Testis (tissue), 3 donors: Measurements from ENCODE around the gene OR8U1. TPM values are rescaled to one million over a fixed set of nuclear protein-coding genes. Genes with fewer than 3 reads are reported as not detected.
"Not testable (repeated sequence)": the region's sequence is repeated elsewhere in the genome, so short reads cannot be mapped to it uniquely, and the experiment has no call there.

Experiments used
- DNase-seq: peaks from one replicate; pipeline ENCODE4 v3.0.0-alpha.2; 2019
- H3K27ac ChIP-seq, 2 donors: fragments of 200-600 bp; sonication (generic); one replicate each; pipeline ENCODE4 v1.5.1; 2019
- H3K27me3 ChIP-seq: fragments of 200-600 bp; sonication (generic); one replicate; pipeline ENCODE4 v1.5.1; 2019
- H3K36me3 ChIP-seq: fragments of 200-600 bp; sonication (generic); one replicate; pipeline ENCODE4 v1.5.1; 2017; ENCODE audit warnings: low read depth; ENCODE audit errors: missing control alignments
- H3K4me1 ChIP-seq: fragments of 200-600 bp; sonication (generic); one replicate; pipeline ENCODE4 v1.5.1; 2019
- H3K4me3 ChIP-seq, 2 donors: fragments of 200-600 bp; sonication (generic); one replicate each; pipeline ENCODE4 v1.5.1; 2017 to 2019
- H3K9me3 ChIP-seq: fragments of 200-600 bp; sonication (generic); one replicate; pipeline ENCODE4 v1.5.1; 2017
- POLR2A ChIP-seq: fragments of 450-650 bp; IDR thresholded peaks from one replicate; pipeline ENCODE4 v1.6.1; 2017; ENCODE audit warnings: antibody characterized with exemption, mild to moderate bottlenecking, moderate library complexity
- WGBS, 2 donors: methylation state at CpG; one replicate each; pipeline ENCODE4 v1.1.5; 2018; 5-methylcytosine and 5-hydroxymethylcytosine counted together
- intact Hi-C: fragments of 100-400 bp; cut with DNase I; formaldehyde crosslinking; loops from one replicate; pipeline ENCODE4 v1.15.1; 2023; ENCODE audit warnings: low total_unique reads
- polyA plus RNA-seq: library from polyadenylated mRNA; stranded (reverse); fragments of 350-450 nt; fragmentation: Illumina TruSeq; extraction: RNeasy Lipid Tissue Mini Kit (QIAGEN cat#74804); gene quantifications from one replicate; pipeline ENCODE4 v1.2.3, GENCODE V29; 2014; ENCODE audit warnings: low read depth, low replicate concordance; ENCODE audit not compliant: insufficient read depth
- total RNA-seq, 2 donors: library from RNA; depleted of rRNA; stranded (reverse); fragments of >200 nt; gene quantifications; one replicate each; pipeline ENCODE4 v1.2.3, GENCODE V29; 2016
- TF ChIP-seq, protein P1 (sequence below), 3 experiments: fragments of 450-650 bp in 2 of 3; fragments of 200-600 bp in 1 of 3; sonication (generic) in 1 of 3; IDR thresholded peaks; one replicate each; pipeline ENCODE4 v1.5.1; 2016 to 2019; ENCODE audit warnings: antibody characterized with exemption in 3 of 3, mild to moderate bottlenecking in 2 of 3, moderate library complexity in 1 of 3

OR8U1 gene
- total and polyA plus RNA-seq, 3 donors from 2014 or later = not detected

DNA sequence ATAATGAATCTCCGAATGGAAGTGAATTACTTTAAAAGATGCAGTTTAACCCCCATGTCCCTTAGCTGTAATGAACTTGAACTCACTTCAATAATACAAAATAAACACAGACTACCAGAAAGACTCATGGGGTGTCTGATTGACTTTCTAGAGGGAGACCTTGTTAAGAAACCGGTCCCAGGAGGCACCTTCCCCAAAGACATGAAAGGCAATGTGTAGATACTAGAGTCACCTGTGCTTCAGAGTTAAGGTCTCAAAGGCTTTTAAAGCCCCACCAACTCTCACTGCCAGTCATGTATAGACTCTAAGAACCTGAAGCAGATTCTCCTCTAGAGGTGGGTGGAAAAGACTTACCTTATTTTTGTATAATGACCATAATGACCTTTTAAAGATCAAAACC lies 21.4 kb upstream of the OR8U1 start, which contains the start of gene OR8J1:
Gene OR8J1, plus strand, starts transcription at position 301 of the 400 bp plus-strand sequence. CDS start 5,956 bp downstream, outside the sequence.
- Histone ChIP-seq H3K4me1 (no peaks in the 10 kb centered on the region), H3K4me3 (no peak within 1 kb of the TSS), H3K36me3 (no peaks in the 10 kb centered on the region), H3K9me3 (no peaks in the 10 kb centered on the region), H3K27ac (no peak within 1 kb of the TSS), H3K27me3 (no peaks in the 10 kb centered on the region)
- intact Hi-C loops = no loop called here
- TF ChIP-seq, protein P1, sequence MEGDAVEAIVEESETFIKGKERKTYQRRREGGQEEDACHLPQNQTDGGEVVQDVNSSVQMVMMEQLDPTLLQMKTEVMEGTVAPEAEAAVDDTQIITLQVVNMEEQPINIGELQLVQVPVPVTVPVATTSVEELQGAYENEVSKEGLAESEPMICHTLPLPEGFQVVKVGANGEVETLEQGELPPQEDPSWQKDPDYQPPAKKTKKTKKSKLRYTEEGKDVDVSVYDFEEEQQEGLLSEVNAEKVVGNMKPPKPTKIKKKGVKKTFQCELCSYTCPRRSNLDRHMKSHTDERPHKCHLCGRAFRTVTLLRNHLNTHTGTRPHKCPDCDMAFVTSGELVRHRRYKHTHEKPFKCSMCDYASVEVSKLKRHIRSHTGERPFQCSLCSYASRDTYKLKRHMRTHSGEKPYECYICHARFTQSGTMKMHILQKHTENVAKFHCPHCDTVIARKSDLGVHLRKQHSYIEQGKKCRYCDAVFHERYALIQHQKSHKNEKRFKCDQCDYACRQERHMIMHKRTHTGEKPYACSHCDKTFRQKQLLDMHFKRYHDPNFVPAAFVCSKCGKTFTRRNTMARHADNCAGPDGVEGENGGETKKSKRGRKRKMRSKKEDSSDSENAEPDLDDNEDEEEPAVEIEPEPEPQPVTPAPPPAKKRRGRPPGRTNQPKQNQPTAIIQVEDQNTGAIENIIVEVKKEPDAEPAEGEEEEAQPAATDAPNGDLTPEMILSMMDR (IDR thresholded peaks at IDR 0.05) = no peak
- TF ChIP-seq POLR2A = no peak
- WGBS, 2 donors = 87 to 90% methylated on average over 2 of the region's 2 CpGs
- DNase-seq = no peak

DNA sequence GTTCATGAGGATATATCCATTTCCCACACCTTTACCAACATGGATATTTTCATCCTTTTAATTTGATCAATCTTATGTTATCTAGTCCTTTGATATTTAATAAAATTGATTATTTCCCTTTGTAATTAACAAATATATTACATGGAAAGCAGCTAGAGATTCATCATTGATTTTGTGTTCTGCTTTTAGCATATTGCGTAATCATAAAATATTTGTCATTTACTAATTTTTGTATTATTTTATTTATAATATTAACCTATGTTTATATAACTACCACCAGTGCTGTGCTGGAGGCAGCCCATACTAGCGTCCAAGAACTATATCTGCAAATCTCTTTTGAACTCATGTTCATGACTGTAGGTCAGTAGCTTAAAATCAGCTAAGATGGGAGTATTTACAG lies 4.7 kb downstream of the OR8U1 start:
- no peaks in the 10 kb centered on the region for H3K27me3 ChIP-seq
- WGBS, 2 donors = 89 to 91% methylated on average over 2 of the region's 2 CpGs
- no peaks in the 10 kb centered on the region for H3K9me3 ChIP-seq
- H3K36me3 ChIP-seq = no peaks in the 10 kb centered on the region
- intact Hi-C loops = no loop called here
- no peak for DNase-seq
- no peak overlapping the region for H3K4me3 ChIP-seq
- H3K27ac ChIP-seq = no peak overlapping the region
- no peaks in the 10 kb centered on the region for H3K4me1 ChIP-seq
- TF ChIP-seq, protein P1 (IDR thresholded peaks at IDR 0.05) = no peak
- TF ChIP-seq POLR2A = no peak

DNA sequence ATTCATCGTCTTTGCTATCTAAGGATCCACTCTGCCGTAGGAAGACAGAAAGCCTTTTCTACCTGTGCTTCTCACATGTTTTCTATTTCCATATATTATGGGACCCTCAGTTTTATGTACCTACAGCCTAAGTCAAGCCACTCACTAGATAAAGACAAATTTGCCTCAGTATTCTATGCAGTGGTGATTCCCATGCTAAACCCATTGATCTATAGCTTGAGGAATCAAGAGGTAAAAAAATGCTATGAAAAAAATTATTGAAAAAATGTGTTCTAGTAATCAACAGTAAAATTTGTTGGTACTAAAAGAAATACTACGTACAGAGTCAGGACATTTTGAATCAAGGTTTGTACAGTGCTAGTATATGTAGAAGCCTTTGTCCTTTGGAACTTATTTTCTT lies 19.0 kb downstream of the OR8U1 start:
- WGBS, 2 donors = 87 to 90% methylated on average over 3 of the region's 3 CpGs
- H3K4me3 ChIP-seq = no peak overlapping the region
- H3K27ac ChIP-seq = no peak overlapping the region
- intact Hi-C loops = no loop called here
- no peaks in the 10 kb centered on the region for H3K36me3 ChIP-seq
- no peak for DNase-seq
- H3K27me3 ChIP-seq = no peaks in the 10 kb centered on the region
- no peaks in the 10 kb centered on the region for H3K9me3 ChIP-seq
- H3K4me1 ChIP-seq = no peaks in the 10 kb centered on the region
- TF ChIP-seq POLR2A = no peak
- TF ChIP-seq, protein P1 (IDR thresholded peaks at IDR 0.05) = no peak

DNA sequence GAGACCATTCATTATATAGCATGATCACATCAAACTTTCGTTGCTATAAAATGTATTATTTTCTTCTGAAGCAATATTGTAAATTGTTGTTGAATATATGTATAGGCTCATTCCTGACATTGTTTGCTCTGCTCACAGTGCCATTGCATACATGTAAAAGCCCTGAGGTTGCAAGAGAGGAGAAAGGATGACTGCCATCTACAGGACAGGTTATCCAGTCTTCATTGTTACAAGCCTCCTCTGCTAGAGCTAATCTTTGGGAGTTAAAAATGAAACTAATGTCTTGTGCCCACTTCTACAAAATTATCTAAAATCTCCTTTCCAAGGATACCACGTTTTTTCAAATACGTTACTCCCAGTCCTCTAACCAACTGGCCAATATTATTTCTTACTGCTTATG lies 20.6 kb downstream of the OR8U1 start:
- no peak for DNase-seq
- Histone ChIP-seq H3K27me3 (no peaks in the 10 kb centered on the region), H3K4me1 (no peaks in the 10 kb centered on the region), H3K4me3 (no peak overlapping the region), H3K27ac (no peak overlapping the region), H3K36me3 (no peaks in the 10 kb centered on the region), H3K9me3 (no peaks in the 10 kb centered on the region)
- intact Hi-C loops = no loop called here
- 44 to 45% methylated on average over 3 of the region's 3 CpGs for WGBS, 2 donors
- no peak for TF ChIP-seq POLR2A
- TF ChIP-seq, protein P1 (IDR thresholded peaks at IDR 0.05) = no peak

DNA sequence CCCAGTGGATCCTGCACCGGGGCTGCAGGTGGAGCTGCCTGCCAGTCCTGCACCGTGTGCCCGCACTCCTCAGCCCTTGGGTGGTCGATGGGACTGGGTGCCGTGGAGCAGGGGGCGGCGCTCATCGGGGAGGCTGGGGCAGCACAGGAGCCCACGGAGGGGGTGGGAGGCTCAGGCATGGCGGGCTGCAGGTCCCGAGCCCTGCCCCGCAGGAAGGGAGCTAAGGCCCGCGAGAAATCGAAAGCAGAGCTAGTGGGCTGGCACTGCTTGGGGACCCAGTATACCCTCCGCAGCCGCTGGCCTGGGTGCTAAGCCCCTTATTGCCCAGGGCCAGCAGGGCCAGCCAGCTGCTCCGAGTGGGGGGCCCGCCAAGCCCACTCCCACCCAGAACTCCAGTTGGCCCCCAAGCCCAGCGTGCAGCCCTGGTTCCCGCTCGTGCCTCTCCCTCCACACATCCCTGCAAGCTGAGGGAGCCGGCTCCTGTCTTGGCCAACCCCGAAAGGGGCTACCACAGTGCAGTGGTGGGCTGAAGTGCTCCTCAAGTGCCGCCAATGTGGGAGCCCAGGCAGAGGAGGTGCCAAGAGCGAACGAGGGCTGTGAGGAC lies 26.5 kb downstream of the OR8U1 start:
- H3K4me3 ChIP-seq = peak overlapping the region in 1 of 2 donors; percentile 20
- H3K27me3 ChIP-seq, H3K36me3 ChIP-seq, H3K9me3 ChIP-seq, H3K4me1 ChIP-seq, H3K27ac ChIP-seq, intact Hi-C loops, DNase-seq: not testable (repeated sequence)
- WGBS, 2 donors = 71 to 82% methylated on average over 3 to 26 of the region's 27 CpGs
